Neuron (in vitro differentiated cells): ENCODE data around the gene PLA2G2C.
A peak's percentile ranks its signal among the peaks of the same experiment; 100 is the strongest.
"Not testable (repeated sequence)": the region's sequence is repeated elsewhere in the genome, so short reads cannot be mapped to it uniquely, and the experiment has no call there.

Experiments
- H2AFZ ChIP-seq: one replicate; pipeline ENCODE4 v1.6.1; 2013; ENCODE audit warnings: low read depth, mild to moderate bottlenecking, inconsistent platforms, low read length, moderate library complexity
- H3K27me3 ChIP-seq: one replicate; pipeline ENCODE4 v1.6.1; 2013; ENCODE audit warnings: low read length; ENCODE audit not compliant: insufficient read depth
- H3K36me3 ChIP-seq: one replicate; pipeline ENCODE4 v1.6.1; 2013; ENCODE audit warnings: low read length; ENCODE audit not compliant: insufficient read depth
- H3K4me1 ChIP-seq: one replicate; pipeline ENCODE4 v1.6.1; 2013; ENCODE audit warnings: low read length; ENCODE audit not compliant: insufficient read depth
- H3K4me3 ChIP-seq: 2 replicates; pipeline ENCODE4 v1.5.1; 2013; ENCODE audit warnings: mild to moderate bottlenecking, low read length, moderate library complexity
- H3K9me3 ChIP-seq: one replicate; pipeline ENCODE4 v1.6.1; 2013; ENCODE audit warnings: low read length

PLA2G2C gene, protein sequence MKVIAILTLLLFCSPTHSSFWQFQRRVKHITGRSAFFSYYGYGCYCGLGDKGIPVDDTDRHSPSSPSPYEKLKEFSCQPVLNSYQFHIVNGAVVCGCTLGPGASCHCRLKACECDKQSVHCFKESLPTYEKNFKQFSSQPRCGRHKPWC

DNA sequence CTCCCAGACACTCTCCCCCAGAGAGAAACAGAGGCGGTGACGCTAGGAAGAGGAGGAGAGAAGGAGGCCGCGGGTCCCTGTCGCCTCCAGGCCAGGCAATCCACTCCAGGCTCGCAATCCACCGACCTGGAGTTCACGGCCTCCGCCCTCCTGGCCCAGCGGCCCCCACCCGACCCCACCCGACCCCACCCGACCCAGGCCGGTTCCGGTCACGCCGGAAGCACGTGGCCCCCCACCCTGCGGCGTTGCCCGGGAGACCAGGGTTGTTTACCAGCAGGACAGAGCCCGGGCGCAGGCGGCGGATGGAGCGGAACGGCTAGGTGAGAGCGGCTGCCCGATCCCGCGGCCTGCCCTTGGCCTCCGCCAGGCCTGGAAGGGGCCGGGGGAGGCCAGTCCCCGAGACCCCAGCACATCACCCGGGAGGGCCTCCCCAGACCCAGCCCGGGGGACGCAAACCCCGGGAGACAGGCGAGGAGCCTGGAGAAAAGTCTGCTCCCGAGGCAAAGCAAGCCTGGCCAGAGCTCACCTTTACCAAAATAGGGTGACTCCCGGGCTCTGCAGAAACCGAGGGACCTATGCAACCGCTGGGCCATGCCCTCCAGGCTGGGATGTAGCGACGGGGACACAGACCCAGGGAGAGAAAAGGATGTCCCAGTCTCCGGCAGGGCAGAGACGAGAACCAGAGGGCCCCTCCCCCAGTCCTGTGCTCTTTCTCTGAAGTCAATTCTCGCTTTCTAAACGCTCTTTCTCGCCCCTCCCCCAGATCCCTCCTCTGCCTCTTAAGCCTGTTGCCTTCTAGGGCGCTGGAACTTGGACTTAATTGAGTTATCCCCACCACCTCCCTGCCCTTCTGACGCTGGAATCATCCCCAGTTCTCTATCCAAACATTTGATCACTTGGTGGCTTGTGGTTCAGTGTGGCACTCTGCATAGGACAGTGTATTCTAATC is at the start of gene PLA2G2C, which contains the start of gene UBXN10:
PLA2G2C (minus strand) TSS at position 685 of the 949 bp plus-strand sequence. CDS start 9,155 bp downstream, outside the sequence.
UBXN10 (plus strand) TSS at position 263 of the 949 bp plus-strand sequence. CDS start 4,466 bp downstream, outside the sequence.
- peaks cover 35% of the 10 kb centered on the region for H3K27me3 ChIP-seq
- no peaks in the 10 kb centered on the region for H3K9me3 ChIP-seq
- H3K4me1 ChIP-seq = peaks cover 7% of the 10 kb centered on the region
- H3K4me3 ChIP-seq = peak within 1 kb of the TSS; percentile 45
- H3K36me3 ChIP-seq = no peaks in the 10 kb centered on the region
- peak within 1 kb of the TSS; percentile 82 for H2AFZ ChIP-seq

DNA sequence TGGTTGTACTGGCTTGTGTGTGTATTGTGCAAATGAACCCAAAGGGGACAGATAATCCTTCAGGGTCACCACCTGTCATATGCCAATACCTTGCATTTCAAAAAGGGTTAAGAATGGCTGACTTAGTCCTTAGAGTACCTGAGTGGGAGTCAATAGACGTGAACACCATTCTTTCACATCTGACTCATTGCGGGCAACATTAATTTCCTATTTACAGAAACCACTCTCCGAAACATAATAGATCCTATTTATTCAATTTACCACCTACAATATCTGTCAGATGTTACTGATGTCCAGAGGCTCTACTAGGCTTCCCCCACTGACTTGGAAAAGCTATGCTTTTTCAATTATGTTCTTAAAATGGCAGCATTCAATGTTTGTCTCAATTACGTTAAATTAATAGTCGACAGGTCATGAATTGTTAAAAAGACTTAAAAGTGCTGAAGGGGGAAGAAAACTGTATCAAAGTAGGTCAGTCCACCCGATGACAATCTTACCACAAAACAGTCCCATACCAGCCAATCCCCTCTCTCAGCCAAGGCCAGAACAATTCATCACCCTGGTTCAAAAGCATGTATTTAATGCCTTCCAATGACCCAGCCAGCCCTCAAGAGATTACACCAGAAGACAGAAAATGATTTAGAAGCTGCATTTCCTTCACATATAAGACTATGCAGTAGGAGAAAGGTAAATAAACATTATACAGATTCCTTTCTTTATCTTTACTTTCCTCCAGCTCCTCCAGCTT is 48.6 kb upstream of the PLA2G2C start:
- no peaks in the 10 kb centered on the region for H3K36me3 ChIP-seq
- no peak overlapping the region for H3K4me3 ChIP-seq
- no peak overlapping the region for H2AFZ ChIP-seq
- no peaks in the 10 kb centered on the region for H3K9me3 ChIP-seq
- peaks cover 8% of the 10 kb centered on the region for H3K27me3 ChIP-seq
- peaks cover 4% of the 10 kb centered on the region for H3K4me1 ChIP-seq

DNA sequence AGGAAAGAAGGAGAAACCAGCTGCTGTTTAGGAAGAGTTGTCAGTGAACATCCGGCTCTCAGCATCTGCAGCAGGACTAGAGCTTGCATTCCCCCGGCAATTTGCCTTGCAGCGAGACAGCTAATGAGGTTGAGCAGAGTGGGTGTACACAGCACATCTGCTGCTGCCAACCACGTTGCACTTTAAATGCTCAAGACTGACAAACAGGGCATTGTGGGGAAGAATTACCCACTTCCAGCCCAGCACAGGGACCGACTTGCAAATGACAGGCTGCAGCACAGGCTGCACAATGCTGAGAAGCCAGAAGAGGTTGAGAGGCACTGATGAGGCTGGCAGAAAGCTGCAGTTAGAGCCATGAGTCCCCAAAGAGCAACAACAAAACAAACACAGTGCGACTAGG is 47.5 kb upstream of the PLA2G2C start:
- Histone ChIP-seq H3K36me3 (no peaks in the 10 kb centered on the region), H3K4me3 (no peak overlapping the region), H2AFZ (no peak overlapping the region), H3K27me3 (peaks cover 8% of the 10 kb centered on the region), H3K9me3 (no peaks in the 10 kb centered on the region), H3K4me1 (peaks cover 4% of the 10 kb centered on the region)

DNA sequence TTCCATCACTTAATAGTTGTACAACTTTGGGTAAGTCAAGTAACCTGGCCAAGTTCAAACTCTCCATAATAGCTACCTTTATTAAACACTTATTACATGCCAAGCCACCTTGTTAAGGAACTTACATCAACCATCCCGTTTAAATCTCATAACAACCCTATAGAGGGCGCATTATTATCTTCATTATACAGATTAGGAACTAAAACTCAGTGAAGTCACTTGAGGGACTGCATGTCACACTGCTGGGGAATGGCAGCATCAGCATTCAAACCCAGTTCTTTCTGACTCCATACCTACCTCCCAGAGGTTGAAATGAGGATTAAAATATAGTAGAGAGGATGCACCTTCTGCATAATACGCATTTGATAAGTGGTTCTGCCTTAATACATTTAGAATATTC is 47.1 kb upstream of the PLA2G2C start:
- H3K36me3 ChIP-seq = no peaks in the 10 kb centered on the region
- H3K27me3 ChIP-seq = peaks cover 8% of the 10 kb centered on the region
- H3K9me3 ChIP-seq = no peaks in the 10 kb centered on the region
- no peak overlapping the region for H3K4me3 ChIP-seq
- no peak overlapping the region for H2AFZ ChIP-seq
- H3K4me1 ChIP-seq = peaks cover 4% of the 10 kb centered on the region

DNA sequence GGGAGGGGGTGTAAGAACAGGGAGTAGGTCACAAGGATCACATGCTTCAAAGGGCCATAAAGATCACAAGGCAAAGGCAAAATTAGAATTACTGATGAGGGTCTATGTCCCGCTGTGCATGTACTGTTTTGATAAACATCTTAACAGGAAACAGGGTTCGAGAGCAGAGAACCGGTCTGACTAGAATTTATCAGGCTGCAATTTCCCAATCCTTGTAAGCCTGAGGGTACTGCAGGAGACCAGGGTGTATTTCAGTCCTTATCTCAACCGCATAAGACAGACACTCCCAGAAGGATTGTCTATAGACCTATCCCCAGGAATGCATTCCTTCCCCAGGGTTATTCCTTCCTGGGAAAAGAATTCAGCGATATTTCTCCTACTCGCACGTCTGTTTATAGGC is 46.2 kb upstream of the PLA2G2C start:
- not testable (repeated sequence) for H2AFZ ChIP-seq, H3K36me3 ChIP-seq, H3K9me3 ChIP-seq, H3K4me3 ChIP-seq, H3K27me3 ChIP-seq, H3K4me1 ChIP-seq

DNA sequence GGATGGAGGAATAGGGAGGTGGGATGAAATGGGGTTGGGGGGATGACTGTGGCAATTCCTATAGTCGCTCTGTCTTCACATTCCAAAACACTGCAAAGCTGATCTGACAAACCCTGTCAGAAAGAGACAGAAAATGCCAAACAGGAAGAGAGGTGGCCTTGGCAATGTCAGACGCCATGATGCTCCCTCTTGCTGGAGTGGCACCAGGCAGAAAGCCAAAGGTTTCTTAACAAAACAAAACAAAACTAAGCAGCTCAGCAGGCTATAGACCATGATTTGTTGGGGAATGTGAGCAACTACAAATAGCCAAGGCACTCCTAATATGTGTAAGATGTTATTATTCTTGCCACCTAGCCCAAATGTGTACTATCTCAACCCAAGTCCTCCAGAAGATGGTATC is 42.9 kb upstream of the PLA2G2C start:
- Histone ChIP-seq H2AFZ (no peak overlapping the region), H3K4me1 (no peaks in the 10 kb centered on the region), H3K4me3 (no peak overlapping the region), H3K36me3 (no peaks in the 10 kb centered on the region), H3K27me3 (peaks cover 16% of the 10 kb centered on the region), H3K9me3 (no peaks in the 10 kb centered on the region)

DNA sequence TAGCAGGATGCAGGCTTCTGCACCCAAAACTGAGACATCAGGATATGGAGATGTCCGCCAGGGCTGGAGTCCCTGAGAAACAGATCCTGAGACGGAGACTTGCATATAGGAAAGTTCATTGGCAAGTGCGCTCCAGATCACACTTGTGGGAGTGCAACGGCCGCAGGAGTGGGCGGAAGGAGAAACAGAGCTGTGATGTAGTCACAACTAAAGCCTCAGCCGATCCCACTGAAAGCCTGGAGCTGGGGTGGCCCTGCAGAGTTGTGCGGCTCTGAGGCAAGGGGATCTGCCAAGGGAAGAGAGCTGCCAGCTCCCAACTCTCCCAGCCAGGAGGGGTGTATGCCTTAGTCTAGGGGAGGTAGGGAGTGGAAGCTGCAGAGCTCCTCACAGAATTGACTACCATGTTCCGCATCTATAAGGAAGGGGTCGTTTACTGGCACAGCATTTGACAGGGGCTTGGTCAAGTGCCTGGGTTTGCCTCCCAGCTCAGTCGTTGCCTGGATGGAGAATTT is 42.1 kb upstream of the PLA2G2C start:
- Histone ChIP-seq H3K36me3 (no peaks in the 10 kb centered on the region), H3K4me3 (no peak overlapping the region), H3K27me3 (peaks cover 18% of the 10 kb centered on the region), H3K4me1 (no peaks in the 10 kb centered on the region), H3K9me3 (no peaks in the 10 kb centered on the region), H2AFZ (no peak overlapping the region)

DNA sequence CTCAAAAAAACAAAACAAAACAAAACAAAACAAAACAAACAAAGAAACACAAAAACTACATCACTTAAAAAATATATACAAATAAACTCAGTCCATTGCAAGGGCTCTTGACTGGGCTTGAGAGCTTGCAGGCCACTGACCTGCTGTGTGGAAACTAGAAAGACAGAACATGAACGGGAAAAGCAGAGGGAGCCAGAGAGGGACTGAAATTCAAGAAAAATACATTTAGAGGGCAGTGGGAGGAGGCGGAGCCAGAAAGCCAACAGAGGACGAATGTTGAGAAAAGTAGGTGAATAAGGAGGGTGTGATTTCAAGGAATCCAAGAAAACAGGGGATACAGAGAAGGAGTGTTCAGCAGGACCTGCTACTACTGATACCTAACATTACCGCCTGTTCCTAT is 41.4 kb upstream of the PLA2G2C start:
- peaks cover 20% of the 10 kb centered on the region for H3K27me3 ChIP-seq
- no peaks in the 10 kb centered on the region for H3K36me3 ChIP-seq
- no peaks in the 10 kb centered on the region for H3K4me1 ChIP-seq
- no peak overlapping the region for H3K4me3 ChIP-seq
- no peak overlapping the region for H2AFZ ChIP-seq
- H3K9me3 ChIP-seq = no peaks in the 10 kb centered on the region

DNA sequence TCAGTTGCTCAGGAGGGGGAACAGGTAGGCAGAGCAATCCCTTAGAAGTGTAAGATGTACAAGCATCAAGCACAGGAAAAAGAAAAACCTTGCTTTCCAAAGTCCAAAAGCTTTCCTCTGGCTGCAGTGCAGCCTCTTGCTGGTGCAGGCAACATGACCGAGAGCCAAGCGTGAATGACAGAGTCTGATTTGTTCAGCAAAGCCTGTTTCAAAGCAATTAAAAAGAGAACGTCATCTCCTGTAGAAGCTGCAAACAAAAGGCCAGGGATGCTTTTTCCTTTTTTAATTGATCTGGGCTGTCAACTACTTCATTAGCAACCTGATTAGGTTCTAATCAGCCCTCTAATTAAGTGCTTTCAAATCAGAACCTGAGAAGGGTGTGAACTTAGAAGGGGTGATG is 38.2 kb upstream of the PLA2G2C start:
- Histone ChIP-seq H2AFZ (no peak overlapping the region), H3K27me3 (peaks cover 34% of the 10 kb centered on the region), H3K4me3 (no peak overlapping the region), H3K9me3 (no peaks in the 10 kb centered on the region), H3K4me1 (no peaks in the 10 kb centered on the region), H3K36me3 (no peaks in the 10 kb centered on the region)

DNA sequence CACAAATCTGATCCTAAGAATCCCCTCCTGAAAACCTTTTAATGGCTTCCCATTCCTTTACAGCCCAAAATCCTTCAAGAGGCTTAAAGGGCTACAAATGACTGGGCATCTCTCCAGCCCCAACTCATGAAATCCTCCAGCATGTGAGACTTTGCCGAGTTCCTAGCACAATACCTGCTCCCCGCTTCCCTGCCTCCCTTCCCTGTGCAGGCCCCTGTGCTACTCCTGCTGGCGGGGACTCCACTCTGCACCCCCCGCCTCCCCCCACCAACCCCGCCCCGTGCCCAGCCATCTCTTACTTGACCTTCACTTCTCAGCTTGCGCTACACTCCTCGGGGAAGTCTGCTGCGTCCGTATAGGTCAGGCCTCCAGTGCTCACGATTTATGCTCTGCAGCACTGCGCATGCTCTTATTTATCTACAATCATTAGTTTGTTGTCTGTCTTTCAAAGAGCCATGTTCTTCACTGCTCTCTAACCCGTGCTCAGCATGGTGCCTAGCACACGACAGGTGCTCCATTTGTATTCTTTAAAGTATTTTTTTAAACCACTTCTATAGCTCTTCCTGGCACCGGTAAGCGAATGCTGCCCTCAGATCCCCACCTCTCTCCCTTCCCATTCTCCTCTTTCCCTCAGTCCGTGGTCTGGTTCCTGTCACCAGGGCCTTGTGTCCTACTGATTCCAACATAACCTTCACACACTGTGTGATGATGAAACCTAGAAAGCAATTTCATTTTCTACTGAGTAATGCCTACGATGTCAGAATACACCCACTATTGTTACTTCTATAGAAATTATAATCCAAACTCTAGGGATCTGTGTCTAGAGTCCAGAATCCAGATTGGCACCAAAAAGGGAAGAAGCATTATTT is 37.5 kb upstream of the PLA2G2C start:
- H3K4me3 ChIP-seq = no peak overlapping the region

DNA sequence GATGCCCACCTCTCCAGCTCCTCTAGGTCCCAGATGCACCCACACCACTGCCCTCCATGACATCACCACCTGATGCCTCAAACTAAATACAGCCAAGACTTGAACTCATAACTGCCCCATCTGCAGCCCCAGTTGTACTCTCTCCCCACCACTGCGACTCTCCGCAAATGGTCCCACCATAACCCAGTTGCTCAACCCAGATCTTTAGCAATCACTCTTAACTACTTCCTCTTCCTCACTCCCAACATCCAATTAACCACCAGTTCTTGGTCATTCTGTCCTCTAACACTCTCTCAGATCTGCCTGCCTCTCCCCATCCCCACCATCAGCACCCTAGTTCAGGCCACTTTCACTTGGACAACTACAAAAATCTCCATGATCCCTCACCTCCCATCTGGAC is 36.8 kb upstream of the PLA2G2C start:
- H3K4me1 ChIP-seq = no peaks in the 10 kb centered on the region
- peaks cover 34% of the 10 kb centered on the region for H3K27me3 ChIP-seq
- no peak overlapping the region for H2AFZ ChIP-seq
- no peaks in the 10 kb centered on the region for H3K9me3 ChIP-seq
- H3K4me3 ChIP-seq = no peak overlapping the region
- no peaks in the 10 kb centered on the region for H3K36me3 ChIP-seq

More for the DNA sequence above, 37.5 kb upstream of the PLA2G2C start:
- H2AFZ ChIP-seq = no peak overlapping the region
- H3K36me3 ChIP-seq = no peaks in the 10 kb centered on the region
- H3K9me3 ChIP-seq = no peaks in the 10 kb centered on the region
- H3K27me3 ChIP-seq = peaks cover 34% of the 10 kb centered on the region
- no peaks in the 10 kb centered on the region for H3K4me1 ChIP-seq

DNA sequence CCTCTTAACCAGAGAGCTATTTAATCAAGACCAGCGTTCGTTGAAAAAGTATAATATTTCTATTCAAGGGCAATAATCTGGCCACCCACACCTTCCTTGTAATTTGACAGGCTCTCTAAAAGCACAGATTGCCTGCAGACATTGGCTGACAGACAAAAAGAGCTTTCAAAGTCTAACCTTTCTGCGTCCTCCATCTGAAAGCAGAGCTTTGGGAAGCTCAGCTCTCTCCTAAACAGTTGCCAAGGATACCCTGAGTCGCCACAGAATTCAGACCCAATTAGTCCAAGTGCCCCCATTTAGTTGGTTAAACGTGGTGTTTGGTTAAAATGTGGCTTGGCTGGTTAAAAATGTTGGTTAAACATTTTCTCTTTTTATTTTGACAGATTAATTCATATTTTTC is 33.7 kb upstream of the PLA2G2C start:
- Histone ChIP-seq H3K4me1 (no peaks in the 10 kb centered on the region), H3K27me3 (peaks cover 26% of the 10 kb centered on the region), H2AFZ (no peak overlapping the region)

More for the DNA sequence above, 33.7 kb upstream of the PLA2G2C start:
- Histone ChIP-seq H3K4me3 (no peak overlapping the region), H3K36me3 (no peaks in the 10 kb centered on the region), H3K9me3 (no peaks in the 10 kb centered on the region)
